Measurements from ENCODE around the gene KRT81.
"Not testable (repeated sequence)": the region's sequence is repeated elsewhere in the genome, so short reads cannot be mapped to it uniquely, and the experiment has no call there.

The KRT81 gene

DNA sequence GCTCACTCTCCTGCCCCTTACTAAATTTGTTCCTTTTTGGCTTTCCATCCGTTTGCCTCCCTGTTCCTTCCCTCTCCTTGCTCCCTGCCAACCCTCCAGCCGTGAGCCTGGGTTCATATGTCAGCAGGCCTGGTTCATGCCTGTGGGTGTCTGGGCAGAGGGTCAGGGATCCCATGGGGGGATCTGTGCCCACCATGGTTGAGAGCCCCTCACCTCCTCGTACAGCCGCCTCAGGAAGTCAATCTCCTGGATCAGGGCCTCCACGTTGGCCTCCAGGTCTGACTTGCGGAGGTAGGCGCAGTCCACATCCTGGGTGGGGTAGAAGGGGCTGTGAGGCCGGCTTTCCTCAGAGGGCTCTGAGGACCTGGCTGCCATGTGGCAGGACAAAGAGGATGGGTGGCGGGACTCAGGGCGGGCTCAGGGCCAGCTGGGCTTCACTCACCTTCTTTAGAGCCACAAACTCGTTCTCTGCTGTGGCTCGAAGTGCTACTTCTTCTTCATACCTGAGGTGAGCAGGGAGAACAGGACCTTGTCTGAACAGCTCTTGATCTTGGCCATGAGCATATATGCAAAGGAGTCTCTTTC lies 26.2 kb upstream of the KRT81 start:
- DNase-seq: no peak

DNA sequence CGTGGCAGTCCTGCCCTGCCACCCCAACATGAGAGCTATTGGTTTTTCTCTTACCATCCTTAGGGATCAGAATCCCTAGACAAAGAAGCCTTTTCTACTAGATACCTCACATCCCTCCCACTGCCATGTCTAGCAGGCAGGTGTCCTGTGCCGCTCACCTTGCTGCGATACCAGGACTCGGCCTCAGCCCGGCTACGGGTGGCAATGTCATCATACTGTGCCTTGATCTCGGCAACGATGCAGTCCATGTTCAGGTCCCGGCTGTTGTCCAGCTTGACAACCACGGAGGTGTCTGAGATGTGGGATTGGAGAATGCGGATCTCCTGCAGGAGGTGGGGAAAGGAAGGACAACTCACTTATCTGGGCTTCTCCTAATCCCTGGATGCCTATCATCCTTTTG lies 25.4 kb upstream of the KRT81 start:
- DNase-seq: no peak

DNA sequence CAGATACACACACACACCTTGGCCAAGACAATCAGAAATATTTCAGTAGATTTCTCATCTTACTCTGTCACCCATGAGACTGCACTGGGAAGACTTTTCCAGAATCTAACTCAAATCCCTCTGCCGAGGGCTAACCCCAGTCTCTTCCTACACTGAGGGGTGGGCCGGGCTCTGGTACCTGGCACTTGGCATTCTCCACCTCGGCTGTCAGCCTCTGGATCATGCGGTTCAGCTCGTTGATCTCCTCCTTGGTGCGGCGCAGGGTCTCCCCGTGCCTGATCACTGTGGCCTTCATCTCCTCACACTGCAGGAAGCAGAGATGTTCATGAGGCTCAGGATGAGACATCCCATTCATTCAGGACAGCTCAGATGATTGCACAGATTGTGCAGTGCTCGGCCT lies 25.0 kb upstream of the KRT81 start:
- DNase-seq: no peak

DNA sequence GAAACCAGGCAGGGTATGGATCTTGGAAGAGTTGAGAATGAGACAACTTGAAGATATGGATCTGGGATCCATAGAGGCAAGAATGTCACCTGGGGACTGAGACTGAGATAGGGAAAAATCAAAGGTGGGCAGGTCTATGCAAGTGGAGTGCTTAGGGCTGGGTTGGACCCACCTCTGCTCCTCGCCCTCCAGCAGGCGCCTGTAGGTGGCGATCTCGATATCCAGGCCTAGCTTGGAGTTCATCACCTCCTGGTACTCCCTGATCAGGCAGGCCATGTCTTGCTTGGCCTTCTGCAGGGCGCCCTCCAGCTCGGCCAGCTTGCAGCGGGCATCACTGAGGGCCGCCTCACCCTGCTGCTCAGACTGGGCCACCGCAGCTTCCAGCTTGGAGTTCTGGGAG lies 24.4 kb upstream of the KRT81 start:
- DNase-seq: not testable (repeated sequence)

DNA sequence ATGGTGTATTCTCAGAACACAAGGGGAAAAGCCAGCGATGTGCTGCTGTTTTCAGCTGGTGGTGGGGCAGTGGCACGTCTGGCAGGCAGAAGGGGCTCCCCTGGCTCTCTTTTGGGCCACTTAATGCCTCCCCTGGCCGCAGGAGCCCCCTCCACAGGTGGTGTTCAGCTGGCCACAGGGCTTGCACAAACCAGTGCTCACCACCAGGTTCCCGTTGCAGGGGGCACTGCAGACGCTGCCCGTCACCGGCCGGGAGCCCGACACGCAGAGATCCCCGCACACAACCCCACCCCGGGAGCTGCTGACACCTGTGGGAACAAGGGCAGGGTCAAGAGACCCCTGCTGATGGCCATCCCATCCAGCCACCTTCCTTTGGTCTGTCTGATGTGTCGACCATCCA lies 23.2 kb upstream of the KRT81 start:
- no peak for DNase-seq

DNA sequence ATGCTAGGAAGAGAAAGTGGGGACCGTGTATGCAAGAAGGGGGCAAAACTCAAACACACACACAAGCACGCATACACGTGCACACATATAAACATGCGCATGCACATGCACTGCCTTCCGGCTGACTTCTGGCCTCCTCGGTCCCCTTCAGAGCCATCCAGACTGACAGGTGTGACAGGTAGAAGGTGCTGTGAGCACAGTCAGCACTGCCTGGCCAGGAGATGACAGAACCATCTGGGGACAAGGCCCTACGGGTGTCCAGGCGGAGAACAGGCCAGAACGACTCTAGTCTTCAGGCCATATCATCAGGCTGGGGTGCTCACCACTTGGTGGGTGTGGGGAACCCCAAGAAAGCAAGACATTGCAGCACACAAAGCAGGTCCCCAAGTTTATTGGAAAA lies 22.6 kb upstream of the KRT81 start:
- DNase-seq: no peak

DNA sequence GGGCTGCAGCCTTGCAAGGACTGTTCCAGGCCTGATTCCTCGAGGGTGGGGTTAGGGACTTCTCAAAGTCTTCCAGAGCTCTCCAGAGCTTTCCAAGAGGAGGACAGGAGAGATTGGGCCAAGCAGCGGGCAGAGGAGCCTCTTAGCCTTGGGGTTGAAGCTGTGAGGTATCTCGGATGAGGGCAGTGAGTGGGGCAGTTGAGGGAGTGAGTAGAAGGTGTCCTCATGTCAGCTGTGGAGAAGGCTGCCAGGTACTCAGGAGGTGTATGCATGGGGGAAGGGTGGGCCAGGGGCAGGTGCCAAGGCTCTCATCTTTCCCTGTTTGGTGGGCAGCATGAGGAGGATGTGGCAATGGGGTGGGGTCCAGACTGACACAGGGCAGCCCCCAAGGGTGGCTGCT lies 22.1 kb upstream of the KRT81 start:
- DNase-seq: no peak

DNA sequence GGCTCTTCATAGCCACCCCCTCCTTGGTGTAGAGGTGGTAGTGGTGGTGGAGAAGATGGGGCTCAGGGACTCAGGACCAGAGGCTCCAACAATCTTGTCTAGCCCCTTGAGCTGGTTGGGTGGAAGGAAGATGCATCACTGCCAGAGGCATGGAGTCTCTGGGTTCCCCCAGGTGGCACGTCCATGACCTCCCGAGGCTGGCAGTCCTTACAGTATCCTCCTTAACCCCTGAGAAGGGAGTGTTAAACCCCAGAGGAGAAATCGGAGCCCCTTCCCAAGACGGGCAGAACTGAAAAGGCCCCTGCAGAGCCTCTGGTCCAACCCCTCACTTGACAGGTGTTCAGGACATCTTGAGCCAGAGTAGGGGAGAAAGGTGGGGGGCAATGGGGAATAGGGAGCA lies 20.8 kb upstream of the KRT81 start:
- no peak for DNase-seq

DNA sequence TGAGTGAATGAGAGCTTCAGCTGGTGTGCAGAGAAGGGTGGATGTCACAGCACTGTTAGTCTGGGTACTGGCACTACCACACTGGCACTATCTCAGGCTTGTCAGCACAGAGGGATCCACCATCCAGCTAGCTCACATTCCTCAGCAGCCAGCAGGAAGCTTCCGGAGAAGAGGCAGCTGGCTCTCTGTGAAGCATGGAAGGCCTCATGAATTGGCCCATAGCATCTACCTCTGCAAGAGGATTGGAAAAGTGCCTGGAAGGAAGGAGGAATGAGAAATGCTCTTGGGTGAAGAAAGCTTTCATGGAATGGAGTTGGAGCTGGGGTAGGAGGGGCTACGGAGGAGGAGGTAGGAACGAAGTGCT lies 19.9 kb upstream of the KRT81 start:
- no peak for DNase-seq

DNA sequence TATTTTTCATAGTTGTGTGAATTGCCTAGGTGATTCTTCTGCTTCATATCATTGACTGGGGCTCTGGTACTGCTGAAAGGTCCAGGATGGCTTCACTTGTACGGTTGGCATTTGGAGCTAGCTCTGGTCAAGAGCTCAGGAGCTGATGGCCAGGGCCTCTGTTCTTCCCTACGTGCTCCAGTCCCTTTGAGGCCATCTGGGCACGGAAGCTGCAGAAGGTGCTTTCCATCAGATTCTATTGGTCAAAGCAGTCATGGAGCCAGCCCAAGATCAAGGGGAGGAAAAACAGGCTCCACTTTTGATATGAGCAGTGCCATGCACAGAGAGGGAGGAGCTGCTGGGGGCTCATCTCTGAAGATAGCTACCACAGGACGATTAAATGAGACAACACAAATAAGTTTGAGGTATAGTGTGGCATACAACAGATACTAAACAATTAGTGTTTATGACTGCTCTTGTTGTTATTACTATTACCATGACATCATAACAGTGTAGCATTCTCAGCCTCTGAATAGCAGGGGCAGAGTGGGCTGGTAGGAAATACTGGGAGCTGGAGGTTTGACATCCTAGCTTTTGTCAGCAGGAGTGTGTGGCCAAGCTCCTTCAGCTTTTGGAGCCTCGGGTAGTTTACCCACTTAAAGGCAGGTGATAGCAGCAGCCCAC lies 19.4 kb upstream of the KRT81 start:
- no peak for DNase-seq

DNA sequence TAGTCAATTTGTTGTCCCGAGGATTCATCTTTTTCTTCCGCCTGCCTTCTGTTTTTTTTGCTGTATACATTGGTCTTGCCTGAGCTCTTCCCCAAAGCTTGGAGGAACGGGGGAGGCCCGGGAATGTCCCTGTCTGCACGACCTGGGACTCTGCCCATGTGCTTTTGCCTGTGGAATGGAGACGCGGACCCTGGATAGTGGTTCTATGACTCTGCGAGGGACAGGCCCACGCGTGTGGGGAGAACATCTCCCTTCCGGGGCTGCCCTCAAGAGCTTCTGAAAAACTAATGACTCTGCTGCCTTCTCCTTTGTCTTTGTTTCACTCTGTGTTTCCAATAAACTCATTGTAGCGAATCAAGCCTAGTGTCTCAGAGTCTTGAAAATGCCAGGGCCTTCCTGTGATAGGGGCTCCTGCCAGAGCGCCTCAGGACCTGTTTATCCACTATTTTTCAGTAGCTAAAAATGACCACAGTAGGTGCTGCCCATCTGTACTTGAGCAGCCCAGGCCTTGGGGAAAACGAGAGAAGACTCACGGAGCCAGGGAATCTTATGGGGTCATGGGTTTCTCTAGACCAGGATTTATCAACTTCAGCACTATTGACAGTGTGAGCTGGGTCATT lies 17.6 kb upstream of the KRT81 start:
- no peak for DNase-seq

DNA sequence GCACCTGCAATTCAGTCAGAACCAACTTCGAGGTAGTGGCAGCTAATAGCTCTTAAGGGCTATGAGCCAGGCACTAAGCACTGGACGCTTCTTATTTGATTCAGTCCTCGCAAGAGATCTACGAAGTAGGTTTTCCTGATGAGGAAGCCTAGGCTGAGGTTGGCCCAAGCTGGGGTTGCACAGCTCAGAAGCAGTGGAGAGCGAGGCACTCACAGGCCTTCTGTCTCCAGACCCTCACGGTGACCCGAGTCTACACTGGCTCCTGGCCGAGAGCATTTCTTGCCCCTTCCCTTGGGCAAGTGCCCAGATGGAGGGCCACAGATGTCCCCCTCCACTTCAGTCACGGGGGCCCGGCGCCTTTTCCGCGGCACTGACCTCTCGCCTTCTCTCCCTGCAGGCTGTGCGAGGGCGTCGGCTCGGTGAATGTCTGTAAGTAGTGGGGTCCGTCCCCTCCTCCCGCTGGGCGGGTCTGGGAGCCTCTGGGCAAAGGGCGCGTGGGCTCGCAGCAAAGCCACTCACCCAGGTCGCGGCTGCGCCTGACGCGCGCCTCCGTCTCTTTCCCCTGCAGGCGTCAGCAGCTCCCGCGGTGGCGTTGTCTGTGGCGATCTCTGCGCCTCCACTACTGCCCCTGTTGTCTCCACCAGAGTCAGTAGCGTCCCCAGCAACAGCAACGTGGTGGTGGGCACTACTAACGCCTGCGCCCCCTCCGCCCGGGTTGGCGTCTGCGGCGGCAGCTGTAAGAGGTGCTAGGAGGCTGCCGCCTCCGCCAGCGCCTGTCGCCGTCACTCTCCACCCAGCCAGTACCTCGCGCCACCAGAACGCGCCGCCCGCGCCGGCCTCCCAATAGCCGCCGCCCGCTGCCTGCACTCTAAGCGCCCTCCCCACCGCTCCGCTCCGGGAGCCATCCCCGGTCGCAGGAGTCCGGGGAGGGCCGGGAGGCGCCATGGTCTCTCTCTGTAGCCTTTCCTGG lies 16.8 kb upstream of the KRT81 start:
- no peak for DNase-seq

DNA sequence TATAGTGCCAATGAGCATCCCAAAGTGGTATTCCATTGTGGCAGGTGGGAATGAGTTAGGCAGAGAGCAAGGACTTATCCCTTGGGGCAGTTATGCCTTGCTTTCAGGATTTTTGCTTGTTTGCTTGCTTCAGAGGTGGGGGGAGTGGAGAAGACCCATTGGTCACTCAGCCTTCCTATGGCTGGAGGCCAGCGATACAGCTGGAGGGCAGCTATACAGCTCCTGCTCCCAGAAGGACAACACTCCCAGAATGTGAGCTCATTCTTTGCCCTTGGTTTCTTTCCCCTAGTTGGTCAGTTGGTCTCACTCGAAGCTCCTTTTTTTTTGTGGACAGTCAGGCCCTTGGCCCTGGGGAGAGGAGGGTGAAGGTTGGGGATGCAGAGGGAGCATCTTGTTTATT lies 15.4 kb upstream of the KRT81 start:
- DNase-seq: no peak

DNA sequence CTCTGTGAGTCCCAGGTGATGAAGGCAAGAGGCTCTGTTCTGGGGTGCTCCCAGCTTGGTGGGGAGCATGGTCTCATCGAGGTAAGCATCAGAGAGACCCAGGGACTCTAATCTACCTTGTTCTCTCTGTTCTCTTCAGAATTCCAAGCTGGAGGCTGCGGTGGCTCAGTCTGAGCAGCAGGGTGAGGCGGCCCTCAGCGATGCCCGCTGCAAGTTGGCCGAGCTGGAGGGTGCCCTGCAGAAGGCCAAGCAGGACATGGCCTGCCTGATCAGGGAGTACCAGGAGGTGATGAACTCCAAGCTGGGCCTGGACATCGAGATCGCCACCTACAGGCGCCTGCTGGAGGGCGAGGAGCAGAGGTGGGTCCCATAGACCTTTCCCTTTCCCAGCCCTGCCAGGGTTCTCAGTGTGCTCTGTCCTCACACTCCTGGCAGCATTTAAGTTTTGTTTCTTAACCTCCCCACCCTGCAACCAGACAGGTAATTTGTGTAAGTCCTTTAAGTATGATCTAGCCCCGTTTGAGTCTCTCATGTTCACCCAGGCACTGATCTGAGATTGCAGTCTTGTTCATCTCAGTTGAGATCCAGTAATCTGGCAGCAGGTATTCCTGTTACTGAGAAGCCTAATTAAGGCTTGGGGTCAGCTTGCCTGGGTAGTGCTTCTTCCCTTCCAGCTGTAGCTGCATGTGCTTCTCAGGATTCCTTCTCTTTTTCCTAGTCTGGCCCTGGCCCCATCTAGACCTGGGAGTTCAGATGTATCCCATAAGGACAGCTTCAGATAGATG lies 14.8 kb upstream of the KRT81 start:
- no peak for DNase-seq

DNA sequence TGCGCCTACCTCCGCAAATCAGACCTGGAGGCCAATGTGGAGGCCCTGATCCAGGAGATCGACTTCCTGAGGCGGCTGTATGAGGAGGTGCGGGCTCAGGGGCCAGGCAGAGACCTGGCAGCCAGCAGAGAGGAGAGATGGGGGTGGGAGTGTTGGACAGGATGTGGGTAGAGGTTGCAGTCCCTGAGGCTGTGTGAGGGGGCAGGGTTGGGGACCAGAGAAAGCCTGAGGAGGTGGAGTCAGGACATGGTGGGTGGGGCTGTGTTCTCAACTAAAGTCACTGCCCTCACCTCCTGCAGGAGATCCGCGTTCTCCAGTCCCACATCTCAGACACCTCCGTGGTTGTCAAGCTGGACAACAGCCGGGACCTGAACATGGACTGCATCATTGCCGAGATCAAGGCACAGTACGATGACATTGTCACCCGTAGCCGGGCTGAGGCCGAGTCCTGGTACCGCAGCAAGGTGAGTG lies 13.6 kb upstream of the KRT81 start:
- DNase-seq: not testable (repeated sequence)

DNA sequence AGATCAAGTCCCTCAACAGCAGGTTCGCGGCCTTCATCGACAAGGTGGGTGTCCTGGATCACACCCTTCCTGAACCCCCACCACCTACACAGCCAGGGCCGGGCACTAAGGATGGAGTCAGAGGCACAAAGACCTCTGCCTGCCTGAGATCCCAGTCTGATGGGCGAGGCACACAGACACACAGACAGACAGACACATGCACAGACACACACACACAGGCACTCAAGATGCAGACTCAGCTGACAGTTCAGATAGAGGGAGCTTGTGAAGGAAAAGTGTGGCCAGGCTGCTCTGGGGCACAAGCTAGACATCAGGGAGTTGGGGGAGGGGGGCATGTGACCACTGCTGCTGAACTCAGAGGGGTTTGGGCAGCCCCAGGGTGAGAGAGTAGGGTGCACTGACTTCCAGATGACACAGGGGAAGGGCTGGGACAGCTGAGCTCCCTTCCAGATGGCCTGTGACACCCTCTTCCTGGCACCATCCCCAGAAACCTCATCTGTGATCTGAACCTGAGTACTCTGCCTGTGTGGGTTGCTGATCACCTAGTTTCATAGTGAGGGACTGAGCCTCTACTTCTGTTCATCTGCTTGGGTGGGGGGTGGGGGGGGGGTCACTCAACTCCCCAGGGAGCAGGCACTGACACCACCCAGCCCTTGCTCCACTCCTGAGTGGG lies 11.0 kb upstream of the KRT81 start:
- not testable (repeated sequence) for DNase-seq

DNA sequence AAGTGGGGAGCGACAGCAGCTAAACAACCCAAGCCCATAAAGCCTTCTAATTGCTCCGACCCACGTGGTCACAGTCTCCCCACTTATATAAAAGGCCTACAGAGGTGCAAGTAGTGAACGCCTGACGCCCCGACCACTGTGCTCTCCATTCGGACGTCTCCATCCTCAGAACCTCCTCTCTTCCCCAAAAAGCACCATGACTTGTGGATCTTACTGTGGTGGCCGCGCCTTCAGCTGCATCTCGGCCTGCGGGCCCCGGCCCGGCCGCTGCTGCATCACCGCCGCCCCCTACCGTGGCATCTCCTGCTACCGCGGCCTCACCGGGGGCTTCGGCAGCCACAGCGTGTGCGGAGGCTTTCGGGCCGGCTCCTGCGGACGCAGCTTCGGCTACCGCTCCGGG lies 10.4 kb upstream of the KRT81 start:
- not testable (repeated sequence) for DNase-seq

DNA sequence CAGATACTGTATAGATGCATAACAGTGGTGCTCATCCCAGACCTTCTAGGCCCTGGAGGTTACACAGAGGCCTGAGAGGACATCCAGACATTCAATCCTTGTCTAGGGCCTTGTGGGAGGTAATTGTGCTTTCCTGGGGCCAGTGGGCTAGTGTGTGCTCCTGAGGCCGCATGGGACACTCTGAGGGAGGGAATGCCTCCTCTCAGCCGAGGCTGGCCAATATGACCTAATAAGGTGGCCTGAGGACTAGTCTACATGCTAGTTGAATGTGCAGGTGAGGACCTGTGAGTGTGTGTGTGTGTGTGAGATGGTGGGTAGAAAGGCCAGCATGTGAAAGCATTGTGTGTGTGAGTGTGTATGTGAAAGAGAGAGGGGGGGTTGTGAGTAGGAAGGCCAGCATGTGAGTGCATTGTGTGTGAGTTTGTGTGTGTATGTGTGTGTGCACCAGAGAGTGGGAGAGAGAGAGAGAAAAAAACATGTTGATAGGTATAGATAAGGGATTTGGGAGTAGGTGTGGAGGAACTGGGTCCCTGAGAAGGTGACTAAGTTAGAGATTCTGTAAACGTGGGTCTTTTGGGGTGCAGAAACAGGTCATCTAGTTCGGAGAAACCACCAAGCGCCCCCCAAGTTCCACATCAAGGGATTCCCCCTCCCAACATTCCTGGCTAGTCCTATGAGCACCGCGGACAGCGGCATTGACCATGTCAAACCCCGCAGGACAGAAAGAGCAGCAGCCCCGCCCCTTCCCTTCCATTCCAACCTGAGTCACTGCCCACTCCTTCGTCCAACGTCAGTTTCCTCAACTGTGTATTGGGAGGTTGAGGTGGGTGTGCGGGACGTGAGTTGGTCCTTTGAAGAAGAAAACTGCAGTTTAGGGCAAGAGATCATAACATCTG lies 9.7 kb upstream of the KRT81 start:
- DNase-seq: no peak

DNA sequence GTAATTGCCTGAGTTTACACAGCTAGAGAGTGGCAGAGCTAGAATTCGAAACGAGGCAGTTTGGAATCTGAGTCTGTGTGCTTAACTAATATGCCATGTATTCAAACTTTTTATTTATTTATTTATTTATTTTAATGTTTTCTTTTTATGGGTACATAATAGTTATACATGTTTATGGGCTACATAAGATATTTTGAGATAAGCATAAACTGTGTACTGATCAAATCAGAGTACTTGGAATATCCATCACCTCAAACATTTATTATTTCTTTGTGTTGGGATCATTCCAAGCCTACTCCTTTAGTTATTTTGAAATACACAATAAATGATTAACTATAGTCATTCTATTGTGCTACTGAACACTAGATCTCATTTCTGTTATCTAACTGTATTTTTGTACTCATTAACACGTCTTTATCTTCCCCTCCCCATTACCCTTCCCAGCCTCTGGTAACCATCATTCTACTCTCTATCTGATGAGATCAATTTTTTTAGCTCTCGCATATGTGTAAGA lies 7.4 kb upstream of the KRT81 start:
- DNase-seq: no peak

DNA sequence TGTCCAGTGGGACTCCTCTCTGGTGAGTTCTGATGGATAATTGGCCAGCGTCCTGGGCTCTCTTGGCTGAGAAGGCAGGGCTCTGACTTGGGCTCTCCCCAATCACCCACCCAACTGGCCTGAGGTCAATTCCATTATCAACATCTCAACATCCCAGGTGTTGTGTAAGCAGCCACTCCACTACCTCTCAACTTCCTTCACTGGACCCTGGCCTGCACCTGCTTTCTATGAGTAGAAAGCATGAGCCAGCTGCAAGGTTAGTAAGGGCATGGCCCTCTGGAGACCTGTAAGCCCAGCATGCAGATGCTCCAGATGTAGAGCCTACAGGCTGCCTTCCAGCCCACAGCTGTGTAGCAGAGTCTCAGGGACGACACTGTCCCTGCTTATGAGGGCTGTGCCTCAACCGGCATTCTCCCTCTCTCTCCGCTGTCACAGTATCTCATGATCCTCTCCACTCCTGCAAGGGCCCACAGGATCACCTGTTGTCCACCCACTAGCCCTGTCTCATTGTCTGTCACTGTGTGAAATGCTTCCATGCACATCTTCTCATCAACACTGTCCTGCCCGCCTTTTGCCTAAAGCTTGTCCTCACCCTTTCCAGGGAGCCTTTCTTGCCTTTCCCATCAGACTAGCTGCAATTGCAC lies 5.4 kb upstream of the KRT81 start:
- no peak for DNase-seq
